Activated naive CD8-positive, alpha-beta T cell treated with anti-CD3 and anti-CD28 coated beads for 36 hours (primary cell): ENCODE data around the gene LRP1. TPM values are rescaled to one million over a fixed set of nuclear protein-coding genes. Genes with fewer than 3 reads are reported as not detected.
A peak's percentile ranks its signal among the peaks of the same experiment; 100 is the strongest.

Source experiments
- DNase-seq: peaks from one replicate; pipeline ENCODE4 v3.0.0; 2021
- H3K27ac Mint-ChIP-seq: one replicate; pipeline ENCODE4 v1.8.0; 2022; ENCODE audit warnings: mild to moderate bottlenecking, moderate library complexity, mixed read lengths
- H3K27me3 Mint-ChIP-seq: one replicate; pipeline ENCODE4 v1.8.0; 2022; ENCODE audit warnings: mild to moderate bottlenecking, mixed read lengths
- H3K36me3 Mint-ChIP-seq: one replicate; pipeline ENCODE4 v1.8.0; 2021; ENCODE audit warnings: mild to moderate bottlenecking, mixed read lengths
- H3K4me1 Mint-ChIP-seq: one replicate; pipeline ENCODE4 v1.8.0; 2021; ENCODE audit warnings: mixed read lengths
- H3K4me3 Mint-ChIP-seq: one replicate; pipeline ENCODE4 v1.8.0; 2022; ENCODE audit warnings: mild to moderate bottlenecking, moderate library complexity, mixed read lengths
- H3K9me3 Mint-ChIP-seq: one replicate; pipeline ENCODE4 v1.8.0; 2022; ENCODE audit warnings: mixed read lengths
- total RNA-seq, 2 experiments: library from RNA; stranded (reverse); gene quantifications; one replicate each; pipeline ENCODE4 v1.2.3, GENCODE V29; 2021

The LRP1 gene
- total RNA-seq, 2 experiments from 2014 or later = 1.3 to 2.0 TPM

- peaks cover 63% of the 10 kb centered on the region for H3K4me1 Mint-ChIP-seq
- peaks cover 83% of the 10 kb centered on the region for H3K27me3 Mint-ChIP-seq
- H3K27ac Mint-ChIP-seq = peak overlapping the region; percentile 81
Measured at GRCh38 chr12:57240066-57240921, 112.0 kb downstream of the LRP1 start.

GRCh38 chr12:57240926-57241401, 112.7 kb downstream of the LRP1 start:
- Mint-ChIP-seq H3K36me3 (peaks cover 3% of the 10 kb centered on the region), H3K9me3 (no peaks in the 10 kb centered on the region), H3K4me1 (peaks cover 58% of the 10 kb centered on the region), H3K27ac (no peak overlapping the region), H3K27me3 (peaks cover 80% of the 10 kb centered on the region), H3K4me3 (peak overlapping the region; percentile 91)
- no peak for DNase-seq

More at GRCh38 chr12:57240066-57240921, 112.0 kb downstream of the LRP1 start:
- peaks cover 6% of the 10 kb centered on the region for H3K36me3 Mint-ChIP-seq
- peak overlapping the region; percentile 91 for H3K4me3 Mint-ChIP-seq
- peak; percentile 79 for DNase-seq
- no peaks in the 10 kb centered on the region for H3K9me3 Mint-ChIP-seq

- no peak for DNase-seq
- Mint-ChIP-seq H3K4me1 (peaks cover 54% of the 10 kb centered on the region), H3K4me3 (peak overlapping the region; percentile 48), H3K27ac (no peak overlapping the region), H3K9me3 (no peaks in the 10 kb centered on the region), H3K36me3 (peaks cover 2% of the 10 kb centered on the region), H3K27me3 (peaks cover 73% of the 10 kb centered on the region)
Measured at GRCh38 chr12:57241402-57242310, 113.4 kb downstream of the LRP1 start.

GRCh38 chr12:57242329-57242690, 114.0 kb downstream of the LRP1 start:
- no peak overlapping the region for H3K27ac Mint-ChIP-seq
- H3K4me3 Mint-ChIP-seq = no peak overlapping the region
- H3K9me3 Mint-ChIP-seq = no peaks in the 10 kb centered on the region
- peaks cover 67% of the 10 kb centered on the region for H3K27me3 Mint-ChIP-seq
- H3K4me1 Mint-ChIP-seq = peaks cover 47% of the 10 kb centered on the region
- no peak for DNase-seq
- peaks cover 4% of the 10 kb centered on the region for H3K36me3 Mint-ChIP-seq

- Mint-ChIP-seq H3K9me3 (no peaks in the 10 kb centered on the region), H3K4me3 (peak overlapping the region; percentile 63), H3K36me3 (peaks cover 3% of the 10 kb centered on the region), H3K27ac (no peak overlapping the region), H3K4me1 (peaks cover 43% of the 10 kb centered on the region), H3K27me3 (peaks cover 61% of the 10 kb centered on the region)
- peak; percentile 77 for DNase-seq
Measured at GRCh38 chr12:57242691-57243454, 114.6 kb downstream of the LRP1 start.

GRCh38 chr12:57243521-57244311, 115.4 kb downstream of the LRP1 start:
- Mint-ChIP-seq H3K36me3 (peaks cover 3% of the 10 kb centered on the region), H3K27ac (no peak overlapping the region), H3K27me3 (peaks cover 54% of the 10 kb centered on the region), H3K4me1 (peaks cover 38% of the 10 kb centered on the region), H3K9me3 (no peaks in the 10 kb centered on the region), H3K4me3 (peak overlapping the region; percentile 63)
- peak; percentile 82 for DNase-seq

- Mint-ChIP-seq H3K9me3 (no peaks in the 10 kb centered on the region), H3K27me3 (peaks cover 51% of the 10 kb centered on the region), H3K27ac (no peak overlapping the region), H3K36me3 (peaks cover 3% of the 10 kb centered on the region), H3K4me1 (peaks cover 36% of the 10 kb centered on the region), H3K4me3 (peak overlapping the region; percentile 7)
- DNase-seq = no peak
Measured at GRCh38 chr12:57244312-57244696, 116.0 kb downstream of the LRP1 start.

GRCh38 chr12:57247041-57247440, 118.8 kb downstream of the LRP1 start:
- no peak overlapping the region for H3K4me3 Mint-ChIP-seq
- peaks cover 3% of the 10 kb centered on the region for H3K36me3 Mint-ChIP-seq
- DNase-seq = no peak
- no peaks in the 10 kb centered on the region for H3K9me3 Mint-ChIP-seq
- no peak overlapping the region for H3K27ac Mint-ChIP-seq
- peaks cover 14% of the 10 kb centered on the region for H3K4me1 Mint-ChIP-seq
- peaks cover 27% of the 10 kb centered on the region for H3K27me3 Mint-ChIP-seq

GRCh38 chr12:57248934-57249742, 120.9 kb downstream of the LRP1 start:
- H3K4me3 Mint-ChIP-seq = peak overlapping the region; percentile 1
- H3K27me3 Mint-ChIP-seq = peaks cover 10% of the 10 kb centered on the region
- H3K4me1 Mint-ChIP-seq = peaks cover under 1% of the 10 kb centered on the region
- peaks cover 3% of the 10 kb centered on the region for H3K36me3 Mint-ChIP-seq
- no peaks in the 10 kb centered on the region for H3K9me3 Mint-ChIP-seq
- no peak for DNase-seq
- H3K27ac Mint-ChIP-seq = no peak overlapping the region

GRCh38 chr12:57250541-57250940, 122.3 kb downstream of the LRP1 start:
- H3K36me3 Mint-ChIP-seq = peaks cover 3% of the 10 kb centered on the region
- H3K4me3 Mint-ChIP-seq = no peak overlapping the region
- no peaks in the 10 kb centered on the region for H3K9me3 Mint-ChIP-seq
- DNase-seq = no peak
- H3K4me1 Mint-ChIP-seq = no peaks in the 10 kb centered on the region
- no peaks in the 10 kb centered on the region for H3K27me3 Mint-ChIP-seq
- H3K27ac Mint-ChIP-seq = no peak overlapping the region

GRCh38 chr12:57250956-57251355, 122.7 kb downstream of the LRP1 start, which contains the start of gene STAC3:
Gene STAC3 (minus strand): TSS chr12:57251187. CDS start chr12:57249636, 1,551 bp downstream.
- Mint-ChIP-seq H3K36me3 (peaks cover 3% of the 10 kb centered on the region), H3K9me3 (no peaks in the 10 kb centered on the region), H3K4me1 (no peaks in the 10 kb centered on the region), H3K27me3 (no peaks in the 10 kb centered on the region), H3K4me3 (no peak within 1 kb of the TSS), H3K27ac (no peak within 1 kb of the TSS)
- DNase-seq = no peak

GRCh38 chr12:57254506-57255280, 126.4 kb downstream of the LRP1 start:
- no peaks in the 10 kb centered on the region for H3K27me3 Mint-ChIP-seq
- no peak overlapping the region for H3K27ac Mint-ChIP-seq
- no peak for DNase-seq
- no peak overlapping the region for H3K4me3 Mint-ChIP-seq
- H3K4me1 Mint-ChIP-seq = no peaks in the 10 kb centered on the region
- no peaks in the 10 kb centered on the region for H3K36me3 Mint-ChIP-seq
- no peaks in the 10 kb centered on the region for H3K9me3 Mint-ChIP-seq

GRCh38 chr12:57255916-57256315, 127.6 kb downstream of the LRP1 start:
- Mint-ChIP-seq H3K4me3 (no peak overlapping the region), H3K36me3 (no peaks in the 10 kb centered on the region), H3K4me1 (no peaks in the 10 kb centered on the region), H3K27ac (no peak overlapping the region), H3K27me3 (no peaks in the 10 kb centered on the region), H3K9me3 (no peaks in the 10 kb centered on the region)
- DNase-seq = no peak
